Heart left ventricle (tissue), 13 donors: ENCODE data around the gene ZNF714.

Experiments used
- POLR2A ChIP-seq, 2 donors: fragments of 450-650 bp; IDR thresholded peaks; one replicate each; pipeline ENCODE4 v1.6.1; 2017; ENCODE audit warnings: antibody characterized with exemption in 2 of 2, mild to moderate bottlenecking in 2 of 2, moderate library complexity in 2 of 2
- TF ChIP-seq, protein P1 (sequence below), 12 donors: fragments of 200-600 bp; sonication (generic) in 4 of 12; IDR thresholded peaks; one replicate each; pipeline versions ENCODE4 v1.5.0 to v1.8.0; 2018 to 2022; ENCODE audit warnings: antibody characterized with exemption in 12 of 12, mild to moderate bottlenecking in 5 of 12
- donor health status: ischemic (EF 13 %, LVEDD 7.1; RV severe dilation, severe dysfunction).
- donor health status: DM: no; HTN: yes; CAD: no.
- donor health status: DM: no; HTN: no; CAD: no.
- donor health status: ischemic (EF 25% LVEDD 6.9; RV normal size, moderate dysfunction).
- donor health status: ischemic (EF 25% LVEDD 5.7; RV mildly dilated, moderate dysfunction).
- donor health status: ischemic (EF 35%, LVEDD 5.7; RV mildly dilated, moderate dysfunction).
- donor health status: nonischemic (EF 11% LVEDD 7.7; RV severe dilation, severe dysfunction).
- donor health status: DM: yes; HTN: yes; CAD: no.
- donor health status: PGD.
- donor health status: ischemic (EF 29% LVEDD 5.4; RV normal size, mild dysfunction).
- donor health status: nonischemic (EF 23%, LVEDD 6.1; RV moderate dilation, normal function).

DNA sequence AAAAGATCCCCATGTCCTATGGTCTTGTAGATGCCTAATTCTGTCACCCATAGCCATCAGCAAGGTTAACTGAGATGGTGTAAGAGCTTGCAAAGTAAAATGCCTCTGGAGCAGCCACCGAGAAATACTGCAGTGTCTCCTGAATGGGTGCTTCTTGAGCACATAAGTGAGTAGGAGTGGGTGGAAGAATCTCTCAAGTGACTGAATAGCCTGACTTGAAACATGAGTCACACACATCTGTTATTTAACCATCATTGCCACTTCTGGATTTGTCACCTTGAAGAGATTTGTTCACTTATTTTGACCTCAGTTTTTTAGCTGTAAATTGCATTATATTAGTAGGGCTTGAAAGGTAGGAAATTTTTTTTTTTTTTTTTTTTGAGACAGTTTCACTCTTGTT lies 2.3 kb downstream of the ZNF714 start:
- TF ChIP-seq, protein P1, sequence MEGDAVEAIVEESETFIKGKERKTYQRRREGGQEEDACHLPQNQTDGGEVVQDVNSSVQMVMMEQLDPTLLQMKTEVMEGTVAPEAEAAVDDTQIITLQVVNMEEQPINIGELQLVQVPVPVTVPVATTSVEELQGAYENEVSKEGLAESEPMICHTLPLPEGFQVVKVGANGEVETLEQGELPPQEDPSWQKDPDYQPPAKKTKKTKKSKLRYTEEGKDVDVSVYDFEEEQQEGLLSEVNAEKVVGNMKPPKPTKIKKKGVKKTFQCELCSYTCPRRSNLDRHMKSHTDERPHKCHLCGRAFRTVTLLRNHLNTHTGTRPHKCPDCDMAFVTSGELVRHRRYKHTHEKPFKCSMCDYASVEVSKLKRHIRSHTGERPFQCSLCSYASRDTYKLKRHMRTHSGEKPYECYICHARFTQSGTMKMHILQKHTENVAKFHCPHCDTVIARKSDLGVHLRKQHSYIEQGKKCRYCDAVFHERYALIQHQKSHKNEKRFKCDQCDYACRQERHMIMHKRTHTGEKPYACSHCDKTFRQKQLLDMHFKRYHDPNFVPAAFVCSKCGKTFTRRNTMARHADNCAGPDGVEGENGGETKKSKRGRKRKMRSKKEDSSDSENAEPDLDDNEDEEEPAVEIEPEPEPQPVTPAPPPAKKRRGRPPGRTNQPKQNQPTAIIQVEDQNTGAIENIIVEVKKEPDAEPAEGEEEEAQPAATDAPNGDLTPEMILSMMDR (IDR thresholded peaks at IDR 0.05) = no peak
- no peak for TF ChIP-seq POLR2A (IDR thresholded peaks at IDR 0.05)
